ENCODE results near the gene TMPRSS2.

The TMPRSS2 gene

DNA sequence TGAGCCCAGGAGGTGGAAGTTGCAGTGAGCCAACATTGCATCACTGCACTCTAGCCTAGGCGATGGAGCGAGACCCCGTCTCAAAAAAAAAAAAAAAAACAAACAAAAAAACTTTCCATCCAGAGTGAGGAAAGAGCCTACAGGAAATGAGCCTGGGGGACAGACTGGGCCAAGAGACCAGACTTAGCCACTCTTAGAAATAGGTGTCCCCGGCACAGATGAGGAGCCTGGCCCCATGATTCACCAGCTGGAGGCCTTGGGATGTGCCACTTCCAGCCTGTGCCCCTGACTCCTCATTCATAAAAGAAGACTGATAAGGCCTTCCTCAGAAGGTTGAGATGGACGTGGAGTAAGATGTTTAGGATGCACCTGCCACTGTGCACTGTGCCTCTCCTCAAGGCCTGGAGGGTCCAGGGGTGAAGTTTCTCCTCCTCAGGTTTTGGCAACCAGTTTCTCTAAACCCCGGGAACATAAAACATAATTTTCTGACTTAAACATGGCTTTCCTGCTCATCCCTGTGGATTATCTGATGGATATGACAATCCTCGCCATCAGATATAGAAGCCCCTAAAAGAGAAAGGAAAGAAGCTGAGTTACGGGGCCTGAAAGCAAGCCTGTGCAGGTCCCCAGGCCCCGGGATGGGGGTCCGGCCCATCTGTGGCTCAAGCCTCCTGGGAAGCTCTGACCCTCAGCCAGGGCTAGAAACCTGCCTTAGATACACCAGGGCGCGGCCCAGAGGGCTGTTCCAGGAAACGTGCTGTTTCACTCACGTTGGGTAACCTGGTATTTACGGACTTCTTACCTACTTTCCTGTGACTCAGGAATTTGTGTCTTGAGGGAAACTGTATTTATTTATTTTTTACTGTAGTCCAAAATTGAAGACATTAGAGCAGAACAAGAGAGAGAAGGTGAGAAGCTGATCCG lies 55.9 kb downstream of the TMPRSS2 start:
- Histone ChIP-seq H4K20me1 (ENCODE audit: insufficient read depth, low read length) (no peaks in the 10 kb centered on the region), H2AFZ (ENCODE audit: low read length) (no peak overlapping the region), H3K9ac (ENCODE audit: low read length) (no peak overlapping the region), H3K27ac (ENCODE audit: low read length) (no peak overlapping the region), H3K4me1 (ENCODE audit: low read length) (no peaks in the 10 kb centered on the region), H3K27me3 (replicated peaks; ENCODE audit: insufficient read depth, low read length) (no peaks in the 10 kb centered on the region), H3K9me2 (replicated peaks; ENCODE audit: insufficient read depth, low read length) (no peaks in the 10 kb centered on the region), H3K4me2 (ENCODE audit: low read depth, low read length) (no peak overlapping the region), H3K9me3 (replicated peaks; ENCODE audit: insufficient read depth, low read length) (no peaks in the 10 kb centered on the region), H3K36me3 (replicated peaks; ENCODE audit: insufficient read depth, low read length) (no peaks in the 10 kb centered on the region), H3F3A (ENCODE audit: insufficient read depth, low read length) (no peaks in the 10 kb centered on the region), H3K79me2 (ENCODE audit: low read length) (no peaks in the 10 kb centered on the region), H3K4me3 (ENCODE audit: low read length) (no peak overlapping the region)
- no peak for TF ChIP-seq CTCF (IDR thresholded peaks at IDR 0.05; ENCODE audit: low read length)
- DNase-seq: no peak

DNA sequence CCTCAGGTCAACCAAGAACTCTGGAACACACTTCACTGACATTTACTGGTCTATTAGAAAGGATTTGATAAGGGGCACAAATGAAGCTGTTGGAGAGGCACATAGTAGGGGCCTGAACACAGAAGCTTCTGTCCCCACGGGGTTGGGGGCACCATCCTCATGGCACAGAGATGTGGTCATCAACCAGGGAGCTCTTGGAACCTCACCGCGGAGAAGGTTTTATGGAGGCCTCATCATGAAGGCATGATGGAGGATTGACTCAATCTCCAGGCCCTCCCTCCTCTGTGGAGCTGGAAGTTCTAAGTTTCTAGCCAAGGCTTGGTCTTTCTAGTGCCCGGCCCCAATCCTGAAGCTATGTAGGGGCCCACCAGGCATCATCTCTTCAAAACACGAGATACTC lies 58.3 kb downstream of the TMPRSS2 start:
- TF ChIP-seq EZH2phosphoT487 (IDR thresholded peaks at IDR 0.05; ENCODE audit: low read length) (no peak), EZH2 (optimal IDR thresholded peaks at IDR 0.05; ENCODE audit: low read depth, low read length) (no peak), CTCF (IDR thresholded peaks at IDR 0.05; ENCODE audit: low read length) (no peak)
- no peaks in the 10 kb centered on the region for H3K27me3 ChIP-seq (replicated peaks; ENCODE audit: insufficient read depth, low read length)
- H3K36me3 ChIP-seq (replicated peaks; ENCODE audit: insufficient read depth, low read length): no peaks in the 10 kb centered on the region

GRCh38 chr21:41447356-41447755 lies 60.6 kb downstream of the TMPRSS2 start:
- Histone ChIP-seq H3K9ac (ENCODE audit: low read length) (no peak overlapping the region), H3K79me2 (ENCODE audit: low read length) (no peaks in the 10 kb centered on the region), H3F3A (ENCODE audit: insufficient read depth, low read length) (no peaks in the 10 kb centered on the region), H2AFZ (ENCODE audit: low read length) (no peak overlapping the region), H3K4me1 (ENCODE audit: low read length) (no peaks in the 10 kb centered on the region), H3K36me3 (replicated peaks; ENCODE audit: insufficient read depth, low read length) (no peaks in the 10 kb centered on the region), H3K27me3 (replicated peaks; ENCODE audit: insufficient read depth, low read length) (no peaks in the 10 kb centered on the region), H3K4me2 (ENCODE audit: low read depth, low read length) (no peak overlapping the region), H3K4me3 (ENCODE audit: low read length) (no peak overlapping the region), H4K20me1 (ENCODE audit: insufficient read depth, low read length) (no peaks in the 10 kb centered on the region), H3K9me3 (replicated peaks; ENCODE audit: insufficient read depth, low read length) (no peaks in the 10 kb centered on the region), H3K9me2 (replicated peaks; ENCODE audit: insufficient read depth, low read length) (no peaks in the 10 kb centered on the region), H3K27ac (ENCODE audit: low read length) (no peak overlapping the region)
- no peak for DNase-seq
- TF ChIP-seq EZH2 (optimal IDR thresholded peaks at IDR 0.05; ENCODE audit: low read depth, low read length) (no peak), EZH2phosphoT487 (IDR thresholded peaks at IDR 0.05; ENCODE audit: low read length) (no peak), CTCF (IDR thresholded peaks at IDR 0.05; ENCODE audit: low read length) (no peak)

More for the DNA sequence above, 58.3 kb downstream of the TMPRSS2 start:
- H3K4me1 ChIP-seq (ENCODE audit: low read length): no peaks in the 10 kb centered on the region
- H3K27ac ChIP-seq (ENCODE audit: low read length): no peak overlapping the region
- no peak overlapping the region for H3K4me2 ChIP-seq (ENCODE audit: low read depth, low read length)
- DNase-seq: no peak
- H3F3A ChIP-seq (ENCODE audit: insufficient read depth, low read length): no peaks in the 10 kb centered on the region
- H3K9me3 ChIP-seq (replicated peaks; ENCODE audit: insufficient read depth, low read length): no peaks in the 10 kb centered on the region
- no peaks in the 10 kb centered on the region for H3K79me2 ChIP-seq (ENCODE audit: low read length)
- no peaks in the 10 kb centered on the region for H4K20me1 ChIP-seq (ENCODE audit: insufficient read depth, low read length)
- H2AFZ ChIP-seq (ENCODE audit: low read length): no peak overlapping the region
- H3K9ac ChIP-seq (ENCODE audit: low read length): no peak overlapping the region
- no peaks in the 10 kb centered on the region for H3K9me2 ChIP-seq (replicated peaks; ENCODE audit: insufficient read depth, low read length)
- H3K4me3 ChIP-seq (ENCODE audit: low read length): no peak overlapping the region

Measured in MM.1S (cell line).